ENCODE results near the gene EYA3.

- no peak for TF ChIP-seq CTCF (IDR thresholded peaks at IDR 0.05; ENCODE audit: insufficient read depth, low read depth, low read length)
- no peak for TF ChIP-seq EZH2 (IDR thresholded peaks at IDR 0.05; ENCODE audit: insufficient read depth, low read length)
Observed at GRCh38 chr1:28045777-28046176, 42.6 kb downstream of the EYA3 start.
